Endothelial cell of umbilical vein (primary cell): Measurements from ENCODE around the gene MYO1B.

Source experiments
- EZH2 ChIP-seq: IDR thresholded peaks from 2 replicates; pipeline ENCODE4 v1.6.1; 2012; ENCODE audit warnings: borderline replicate concordance, low read depth, mild to moderate bottlenecking, moderate library complexity, low read length, inconsistent platforms; ENCODE audit not compliant: severe bottlenecking
- JUN ChIP-seq: IDR thresholded peaks from 2 replicates; pipeline ENCODE4 v1.6.1; 2011; ENCODE audit warnings: borderline replicate concordance, low read depth; ENCODE audit not compliant: insufficient read length, insufficient read depth
- POLR2A ChIP-seq: IDR thresholded peaks from 2 replicates; pipeline ENCODE4 v1.6.1; 2012; ENCODE audit warnings: low read depth, mild to moderate bottlenecking, control low read depth, low read length
- TF ChIP-seq, protein P1 (sequence below), 2 donors: IDR thresholded peaks; 1 replicate in 1 of 2; 2 replicates in 1 of 2; pipeline ENCODE4 v1.5.1; 2011; ENCODE audit warnings: low read length in 2 of 2, mild to moderate bottlenecking in 2 of 2, moderate library complexity in 2 of 2, control low read depth in 1 of 2, inconsistent platforms in 1 of 2, low read depth in 1 of 2; ENCODE audit not compliant: insufficient read depth in 1 of 2; ENCODE audit errors: extremely low read depth in 1 of 2
- TF ChIP-seq, protein P2 (sequence below): IDR thresholded peaks from 2 replicates; pipeline ENCODE4 v1.6.1; 2011; ENCODE audit not compliant: insufficient read depth, insufficient read length

- TF ChIP-seq, protein P1, sequence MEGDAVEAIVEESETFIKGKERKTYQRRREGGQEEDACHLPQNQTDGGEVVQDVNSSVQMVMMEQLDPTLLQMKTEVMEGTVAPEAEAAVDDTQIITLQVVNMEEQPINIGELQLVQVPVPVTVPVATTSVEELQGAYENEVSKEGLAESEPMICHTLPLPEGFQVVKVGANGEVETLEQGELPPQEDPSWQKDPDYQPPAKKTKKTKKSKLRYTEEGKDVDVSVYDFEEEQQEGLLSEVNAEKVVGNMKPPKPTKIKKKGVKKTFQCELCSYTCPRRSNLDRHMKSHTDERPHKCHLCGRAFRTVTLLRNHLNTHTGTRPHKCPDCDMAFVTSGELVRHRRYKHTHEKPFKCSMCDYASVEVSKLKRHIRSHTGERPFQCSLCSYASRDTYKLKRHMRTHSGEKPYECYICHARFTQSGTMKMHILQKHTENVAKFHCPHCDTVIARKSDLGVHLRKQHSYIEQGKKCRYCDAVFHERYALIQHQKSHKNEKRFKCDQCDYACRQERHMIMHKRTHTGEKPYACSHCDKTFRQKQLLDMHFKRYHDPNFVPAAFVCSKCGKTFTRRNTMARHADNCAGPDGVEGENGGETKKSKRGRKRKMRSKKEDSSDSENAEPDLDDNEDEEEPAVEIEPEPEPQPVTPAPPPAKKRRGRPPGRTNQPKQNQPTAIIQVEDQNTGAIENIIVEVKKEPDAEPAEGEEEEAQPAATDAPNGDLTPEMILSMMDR (IDR thresholded peaks at IDR 0.05; ENCODE audit: extremely low read depth in 1 of 2, insufficient read depth in 1 of 2, low read depth in 1 of 2, low read length in 2 of 2): no peak
- TF ChIP-seq, protein P2, sequence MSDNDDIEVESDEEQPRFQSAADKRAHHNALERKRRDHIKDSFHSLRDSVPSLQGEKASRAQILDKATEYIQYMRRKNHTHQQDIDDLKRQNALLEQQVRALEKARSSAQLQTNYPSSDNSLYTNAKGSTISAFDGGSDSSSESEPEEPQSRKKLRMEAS: no peak
- TF ChIP-seq EZH2 (no peak), POLR2A (no peak), JUN (no peak)
Observed at GRCh38 chr2:191401287-191401686, 156.1 kb downstream of the MYO1B start.
